CD4-positive, alpha-beta T cell treated with Interleukin-6 at 100 ng/mL for 8 hours (primary cell): Measurements from ENCODE around the gene MAP2.

Experiments used
- DNase-seq: peaks from one replicate; pipeline ENCODE4 v3.0.0-alpha.2; 2020; ENCODE audit warnings: mixed read lengths, low spot score

Gene MAP2

GRCh38 chr2:209719034-209719433, 295.2 kb downstream of the MAP2 start:
- DNase-seq, result no peak

- no peak for DNase-seq
Measured at GRCh38 chr2:209721497-209721896, 297.6 kb downstream of the MAP2 start.

DNA sequence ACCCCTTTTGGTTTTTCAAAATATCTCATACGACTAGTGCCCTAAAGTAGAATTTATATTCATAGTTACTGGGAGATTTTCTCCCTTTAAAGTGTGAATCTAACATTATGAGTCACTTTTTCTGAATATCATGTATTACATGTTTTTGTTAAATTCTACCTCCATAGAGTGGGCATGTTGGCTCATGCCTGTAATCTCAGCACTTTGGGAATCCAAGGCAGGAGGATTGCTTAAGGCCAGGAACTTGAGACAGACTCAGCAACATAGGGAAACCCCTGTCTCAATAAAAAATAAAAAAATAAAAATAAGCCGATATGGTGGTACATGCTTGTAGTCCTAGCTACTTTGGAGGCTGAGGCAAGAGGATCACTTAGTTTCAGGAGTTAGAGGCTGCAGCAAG, 302.5 kb downstream of the MAP2 start:
- no peak for DNase-seq

- no peak for DNase-seq
Measured at GRCh38 chr2:209727077-209727476, 303.2 kb downstream of the MAP2 start.

DNA sequence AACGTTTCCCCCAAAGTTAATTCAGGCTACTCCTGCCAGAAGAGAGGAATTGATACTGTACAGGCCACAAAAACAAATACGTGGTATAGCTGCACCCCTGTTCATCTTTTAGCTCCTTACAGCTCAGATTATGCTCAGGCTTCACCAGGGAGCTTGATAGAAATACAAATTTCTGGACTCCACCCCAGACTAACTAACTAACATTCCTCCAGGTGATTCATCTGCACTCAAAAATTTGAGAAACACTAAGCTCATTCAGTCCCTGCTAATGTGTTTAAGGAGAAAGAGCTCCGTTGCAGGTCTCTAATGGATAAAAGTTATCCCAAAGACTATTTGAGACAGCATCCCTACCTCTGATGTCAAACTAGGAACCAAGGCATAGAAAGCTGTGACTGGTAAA, 311.0 kb downstream of the MAP2 start:
- DNase-seq, result no peak

DNA sequence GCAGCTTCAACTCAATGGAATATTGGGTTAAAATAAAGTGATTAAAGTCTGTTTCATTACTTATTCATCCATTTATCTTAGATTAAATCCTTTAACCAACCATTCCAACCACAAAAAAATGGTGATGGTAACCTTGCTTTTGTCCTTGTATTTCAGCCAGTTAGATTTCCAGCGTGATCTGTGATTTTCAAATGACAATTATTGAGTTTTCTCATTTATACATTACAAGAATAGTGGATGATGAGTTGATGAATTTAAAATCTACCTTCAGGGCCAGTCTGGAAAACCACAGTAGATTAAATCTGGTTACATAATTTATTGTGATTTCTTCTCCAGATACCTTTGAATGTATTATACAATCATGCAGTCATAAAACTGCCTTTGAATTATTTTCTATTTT, 318.1 kb downstream of the MAP2 start:
- no peak for DNase-seq

DNA sequence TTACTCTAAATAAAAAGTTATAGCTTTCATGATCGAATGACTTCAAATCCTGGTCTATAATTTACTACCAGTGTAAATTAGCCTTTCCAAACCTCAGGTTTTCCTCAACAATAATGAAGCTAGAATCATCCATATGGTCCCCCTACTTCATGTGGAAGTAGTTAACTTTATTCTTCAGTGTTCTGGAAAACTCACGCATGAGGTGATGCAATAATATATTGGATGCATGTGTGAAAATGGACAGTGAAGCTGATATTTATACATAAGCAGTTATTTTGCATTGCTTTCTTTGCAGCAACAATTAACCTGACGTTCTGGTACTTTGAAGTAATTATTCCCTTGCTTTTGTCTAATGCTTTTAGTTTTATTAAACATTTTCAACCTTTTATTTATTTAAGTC, 329.2 kb downstream of the MAP2 start:
- no peak for DNase-seq

DNA sequence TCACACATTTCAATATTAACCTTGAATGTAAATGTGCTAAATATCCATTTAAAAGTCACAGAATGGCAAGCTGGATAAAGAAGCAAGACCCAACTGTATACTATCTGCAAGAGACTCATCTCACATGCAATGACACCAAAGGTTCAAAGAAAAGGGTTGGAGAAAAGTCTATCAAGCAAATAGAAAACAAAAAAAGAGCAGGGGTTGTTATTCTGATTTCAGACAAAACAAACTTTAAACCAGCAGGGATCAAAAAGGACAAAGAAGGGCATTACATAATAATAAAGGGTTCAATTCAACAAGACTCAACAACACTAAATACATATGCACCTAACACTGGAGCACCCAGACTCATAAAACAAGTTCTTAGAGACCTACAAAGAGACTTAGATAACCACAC, 333.3 kb downstream of the MAP2 start:
- no peak for DNase-seq

DNA sequence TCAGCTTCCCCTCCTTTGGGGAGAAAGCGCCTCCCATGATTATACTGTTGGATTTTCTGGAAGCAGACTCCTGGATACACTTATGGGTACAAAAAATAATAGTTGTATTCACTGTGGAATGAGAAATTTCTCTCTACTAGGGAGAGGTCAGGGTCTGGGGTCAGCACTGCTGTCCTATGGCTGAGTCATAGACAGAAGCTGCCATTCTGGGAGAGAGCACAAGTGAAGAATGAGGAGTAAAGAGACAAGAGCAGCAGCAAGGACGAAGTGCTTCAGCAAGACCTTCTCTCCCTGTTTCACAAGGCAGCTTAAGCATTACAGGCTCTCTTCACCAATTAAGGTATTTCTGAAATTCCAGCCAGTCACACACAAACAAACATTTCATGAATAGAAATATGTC, 337.7 kb downstream of the MAP2 start:
- no peak for DNase-seq

DNA sequence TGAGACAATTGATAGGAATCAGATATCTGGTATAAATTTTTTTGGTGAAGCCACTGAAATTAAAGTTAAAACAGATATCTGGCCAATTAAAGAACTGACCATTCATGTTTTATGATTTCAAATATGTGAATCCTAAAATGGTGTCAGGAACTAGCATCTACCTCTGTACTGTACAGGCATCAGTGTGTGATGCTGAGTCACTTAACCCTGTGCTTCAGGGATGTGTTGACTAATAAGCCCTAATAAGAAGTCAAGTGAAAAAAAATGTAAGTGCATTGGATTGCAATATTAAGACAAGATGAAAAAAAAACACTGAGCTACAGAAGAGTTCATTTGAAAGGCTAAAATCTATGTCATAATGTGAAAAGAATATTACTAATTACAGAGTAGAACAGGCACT, 338.7 kb downstream of the MAP2 start:
- no peak for DNase-seq

GRCh38 chr2:209763106-209763505, 339.3 kb downstream of the MAP2 start:
- no peak for DNase-seq

DNA sequence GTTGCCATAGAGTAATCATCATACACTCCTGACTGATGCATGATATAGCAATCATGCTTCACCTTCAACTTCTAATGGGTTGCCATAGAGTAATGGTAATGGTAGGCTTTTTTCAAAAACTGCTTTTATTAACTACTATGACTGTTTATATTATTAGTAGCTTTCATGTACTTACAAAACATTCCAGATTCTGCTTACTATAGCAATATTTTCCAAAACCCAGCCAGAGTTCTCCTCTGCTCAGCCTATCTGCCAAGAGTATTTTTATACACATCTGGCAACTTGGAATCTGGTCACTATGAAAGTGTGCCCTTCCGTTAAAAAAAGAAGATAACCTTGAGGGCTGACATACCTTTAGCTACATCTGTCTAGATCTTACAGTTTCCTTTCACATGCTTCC, 342.8 kb downstream of the MAP2 start:
- no peak for DNase-seq

- no peak for DNase-seq
Measured at GRCh38 chr2:209767316-209767715, 343.5 kb downstream of the MAP2 start.

DNA sequence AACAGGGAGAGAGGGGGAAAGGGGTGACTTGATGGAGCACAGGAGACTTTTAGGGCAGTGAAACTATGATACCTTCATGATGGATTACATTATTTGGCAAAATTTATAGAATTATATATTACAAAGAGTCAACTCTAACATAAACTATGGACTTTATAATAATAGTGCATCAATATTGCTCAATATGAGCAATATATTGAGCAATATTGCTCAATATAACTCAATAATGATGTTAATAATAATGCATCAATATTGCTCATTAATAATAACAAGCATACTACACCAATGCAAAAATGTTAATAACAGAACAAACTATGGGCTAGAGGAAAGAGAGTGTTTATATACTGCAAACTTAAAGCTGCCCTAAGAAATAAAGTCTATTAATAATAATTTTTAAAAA, 344.7 kb downstream of the MAP2 start:
- no peak for DNase-seq

DNA sequence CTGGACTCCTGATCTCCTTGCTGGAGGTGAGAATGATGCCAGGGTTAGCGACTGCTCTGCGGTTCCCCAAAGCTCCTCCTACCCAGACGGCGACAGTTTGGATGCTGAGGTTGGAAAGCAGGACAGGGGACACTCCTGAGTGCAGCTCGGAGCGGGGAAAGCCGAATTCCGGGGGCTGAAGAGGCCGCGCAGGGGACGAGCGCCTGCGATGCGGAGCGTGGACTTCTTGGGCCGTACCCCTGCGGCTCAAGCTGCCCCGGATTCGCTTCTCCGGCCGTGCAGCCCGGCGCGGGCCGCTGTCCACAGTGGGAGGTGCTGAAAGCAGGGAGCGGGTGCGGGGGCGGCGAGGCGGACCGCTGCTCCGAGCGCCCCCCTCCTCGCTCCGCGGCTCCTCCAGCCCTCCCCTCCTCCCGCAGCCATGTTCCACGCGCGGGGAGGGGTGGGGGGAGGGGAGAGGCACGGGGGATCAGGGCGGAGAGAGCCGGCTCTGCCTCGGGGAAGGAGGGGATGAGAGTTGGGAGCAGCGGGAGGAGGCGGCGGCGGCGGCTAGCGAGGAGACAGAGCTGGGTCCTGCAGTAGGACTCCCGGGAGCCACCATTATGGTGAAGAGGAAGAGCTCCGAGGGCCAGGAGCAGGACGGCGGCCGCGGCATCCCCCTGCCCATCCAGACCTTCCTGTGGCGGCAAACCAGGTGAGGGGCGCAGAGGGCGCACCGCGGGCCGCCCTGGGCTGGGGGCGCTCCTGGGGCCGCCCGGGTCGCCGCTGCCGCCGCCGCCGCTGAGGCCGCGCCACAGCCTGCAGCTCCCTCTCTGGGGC, 347.8 kb downstream of the MAP2 start, which contains the start of gene UNC80:
UNC80 (plus strand) TSS at position 359 of the 816 bp plus-strand sequence; CDS start at position 600, 241 bp downstream.
- no peak for DNase-seq

- no peak for DNase-seq
Measured at GRCh38 chr2:209772290-209772685, 348.4 kb downstream of the MAP2 start.

GRCh38 chr2:209773377-209773776, 349.5 kb downstream of the MAP2 start:
- DNase-seq, result no peak
